Skeletal muscle tissue (tissue), 4 donors: ENCODE results near the gene C19orf12. TPM values are rescaled to one million over a fixed set of nuclear protein-coding genes. Genes with fewer than 3 reads are reported as not detected.

Experiments
- H3K27ac ChIP-seq: one replicate; pipeline ENCODE4 v1.7.0; 2013; ENCODE audit warnings: mild to moderate bottlenecking, low read depth, low read length, inconsistent platforms
- H3K27me3 ChIP-seq, 3 donors: one replicate each; pipeline ENCODE4 v1.7.0; 2013; ENCODE audit warnings: low read length in 3 of 3; ENCODE audit not compliant: control insufficient read depth in 3 of 3, insufficient read depth in 3 of 3
- H3K36me3 ChIP-seq, 3 donors: one replicate each; pipeline ENCODE4 v1.7.0; 2013; ENCODE audit warnings: low read length in 3 of 3; ENCODE audit not compliant: control insufficient read depth in 3 of 3, insufficient read depth in 3 of 3
- H3K4me1 ChIP-seq, 3 donors: one replicate each; pipeline ENCODE4 v1.7.0; 2013; ENCODE audit warnings: low read length in 3 of 3, mild to moderate bottlenecking in 3 of 3; ENCODE audit not compliant: control insufficient read depth in 3 of 3, insufficient read depth in 3 of 3
- H3K4me3 ChIP-seq, 3 donors: one replicate each; pipeline ENCODE4 v1.7.0; 2013; ENCODE audit warnings: low read length in 3 of 3
- H3K9ac ChIP-seq, 3 donors: one replicate each; pipeline ENCODE4 v1.7.0; 2013; ENCODE audit warnings: low read length in 3 of 3, mild to moderate bottlenecking in 3 of 3, moderate library complexity in 2 of 3, low read depth in 1 of 3
- H3K9me3 ChIP-seq, 3 donors: one replicate each; pipeline ENCODE4 v1.7.0; 2013; ENCODE audit warnings: low read length in 3 of 3; ENCODE audit not compliant: control insufficient read depth in 3 of 3
- total RNA-seq: library from RNA; depleted of rRNA; stranded (reverse); fragments of >200 nt; gene quantifications from one replicate; pipeline ENCODE4 v1.2.3, GENCODE V29; 2014
- donor health status: Osteomylitis.

Gene C19orf12
- total RNA-seq, 1 donor from 2014 or later = 17.2 TPM

DNA sequence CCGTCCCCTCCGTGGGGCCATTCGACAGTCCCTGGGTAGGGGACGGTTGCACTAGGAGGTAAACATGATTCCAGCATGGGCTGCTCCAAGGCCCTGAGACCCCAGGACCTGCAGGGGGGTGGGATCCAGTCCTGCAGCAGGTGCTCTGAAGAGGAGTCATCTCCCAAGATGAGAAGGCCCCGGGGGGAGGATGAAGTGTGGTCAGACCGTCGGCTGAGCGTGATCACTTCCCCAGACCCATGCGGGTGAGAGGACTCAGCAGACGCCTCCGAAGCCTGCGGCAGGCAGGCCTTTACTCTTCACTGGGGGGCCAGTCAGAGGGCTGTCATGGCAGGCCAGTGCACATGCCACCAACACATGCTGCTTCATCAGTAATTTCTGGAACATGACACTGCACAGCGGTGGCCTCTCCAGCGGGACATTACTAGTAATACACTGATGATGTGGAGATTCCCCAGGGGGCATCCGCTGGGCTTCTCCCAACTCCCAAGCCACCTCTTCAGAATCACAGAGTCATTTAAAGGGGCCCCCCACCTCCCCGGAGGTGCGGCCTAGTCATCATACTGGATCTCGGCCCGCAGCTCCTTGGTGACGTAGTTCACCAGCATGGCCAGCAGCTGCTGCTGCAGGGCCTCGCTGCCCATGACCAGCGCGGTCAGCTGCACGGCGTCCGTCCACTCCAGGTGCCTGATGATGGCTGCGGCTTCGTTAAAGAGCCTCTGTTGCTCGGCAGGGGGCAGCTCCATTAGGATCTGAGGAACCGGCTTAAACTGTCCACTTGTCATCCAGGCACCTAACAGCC is 12.7 kb downstream of the C19orf12 start:
- Histone ChIP-seq H3K36me3 (peaks cover 14 to 26% (median 17%) of the 10 kb centered on the region in 3 donors), H3K4me3 (no peak overlapping the region), H3K4me1 (peaks cover 9 to 27% (median 26%) of the 10 kb centered on the region in 3 donors), H3K27ac (peak overlapping the region; percentile 46), H3K9ac (peak overlapping the region in 1 of 3 donors; percentile 54), H3K27me3 (no peaks in the 10 kb centered on the region), H3K9me3 (no peaks in the 10 kb centered on the region)

DNA sequence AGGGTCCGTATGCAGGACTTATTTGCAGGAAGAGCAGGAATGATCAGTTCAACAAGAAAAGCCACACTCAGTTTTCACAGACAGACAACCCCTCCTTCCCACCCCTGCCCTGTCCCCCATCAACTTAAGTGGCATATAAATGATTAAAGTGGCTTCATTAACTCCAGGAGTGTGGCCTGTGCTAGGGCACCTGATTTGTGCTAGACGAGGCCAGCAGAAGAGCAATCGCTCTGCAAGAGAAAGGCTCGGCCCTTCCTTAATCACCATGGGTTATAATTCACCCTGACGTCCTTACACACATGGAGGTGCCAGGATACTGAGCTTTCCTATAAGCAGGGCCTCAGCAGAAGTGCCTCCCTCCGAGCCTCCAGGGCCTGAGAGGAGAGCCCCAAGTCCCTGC is 14.6 kb downstream of the C19orf12 start:
- Histone ChIP-seq H3K4me3 (no peak overlapping the region), H3K4me1 (peaks cover 0 to 32% (median 13%) of the 10 kb centered on the region in 3 donors), H3K9me3 (no peaks in the 10 kb centered on the region), H3K36me3 (peaks cover 5 to 16% (median 9%) of the 10 kb centered on the region in 3 donors), H3K27me3 (no peaks in the 10 kb centered on the region), H3K27ac (no peak overlapping the region), H3K9ac (no peak overlapping the region)

- peaks cover 5 to 12% (median 7%) of the 10 kb centered on the region in 3 donors for H3K36me3 ChIP-seq
- H3K27ac ChIP-seq = no peak overlapping the region
- no peak overlapping the region for H3K9ac ChIP-seq
- H3K4me3 ChIP-seq = no peak overlapping the region
- H3K9me3 ChIP-seq = no peaks in the 10 kb centered on the region
- peaks cover 6 to 38% (median 18%) of the 10 kb centered on the region in 3 donors for H3K4me1 ChIP-seq
- H3K27me3 ChIP-seq = no peaks in the 10 kb centered on the region
Measured at GRCh38 chr19:29699861-29700260, 15.2 kb downstream of the C19orf12 start.

GRCh38 chr19:29697523-29698261 is 17.4 kb downstream of the C19orf12 start:
- Histone ChIP-seq H3K27ac (no peak overlapping the region), H3K9me3 (no peaks in the 10 kb centered on the region), H3K36me3 (peaks cover 0 to 5% (median 2%) of the 10 kb centered on the region in 3 donors), H3K27me3 (no peaks in the 10 kb centered on the region), H3K4me3 (no peak overlapping the region), H3K9ac (no peak overlapping the region), H3K4me1 (peaks cover 13 to 43% (median 17%) of the 10 kb centered on the region in 3 donors)

- Histone ChIP-seq H3K4me3 (no peak overlapping the region), H3K27me3 (no peaks in the 10 kb centered on the region), H3K27ac (no peak overlapping the region)
Measured at GRCh38 chr19:29696565-29696846, 18.6 kb downstream of the C19orf12 start.

DNA sequence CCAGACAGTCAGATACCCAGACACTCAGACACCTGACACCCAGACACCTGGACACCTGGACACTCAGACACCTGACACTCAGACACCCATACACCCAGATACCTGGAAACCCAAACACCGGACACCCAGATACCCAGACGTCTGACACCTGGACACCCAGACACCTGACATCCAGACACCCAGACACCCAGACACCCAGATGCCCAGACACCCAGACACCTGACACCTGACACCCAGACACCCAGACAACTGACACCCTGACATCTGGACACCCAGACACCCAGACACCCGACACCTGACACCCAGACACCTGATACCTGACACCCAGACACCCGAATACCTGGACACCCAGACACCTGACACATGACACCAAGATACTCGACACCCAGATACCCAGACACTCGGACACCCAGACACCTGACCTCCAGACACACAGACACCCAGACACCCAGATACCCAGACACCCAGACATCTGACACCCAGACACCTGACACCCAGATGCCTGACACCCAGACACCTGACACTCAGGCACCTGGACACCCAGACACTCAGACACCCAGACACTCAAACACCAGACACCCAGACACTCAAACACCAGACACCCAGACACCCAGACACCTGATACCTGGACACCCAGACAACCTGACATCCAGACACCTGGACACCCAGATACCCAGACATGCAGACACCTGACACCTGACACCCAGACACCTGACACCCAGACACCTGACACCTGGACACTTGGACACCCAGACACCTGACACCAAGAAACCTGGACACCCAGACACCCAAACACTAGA is 19.1 kb downstream of the C19orf12 start:
- Histone ChIP-seq H3K27ac (no peak overlapping the region), H3K9ac (no peak overlapping the region), H3K4me1 (peaks cover 13 to 36% (median 14%) of the 10 kb centered on the region in 3 donors), H3K4me3 (no peak overlapping the region), H3K36me3 (no peaks in the 10 kb centered on the region), H3K9me3 (peaks cover 0 to under 1% (median 0%) of the 10 kb centered on the region in 3 donors), H3K27me3 (no peaks in the 10 kb centered on the region)

More at GRCh38 chr19:29696565-29696846, 18.6 kb downstream of the C19orf12 start:
- no peaks in the 10 kb centered on the region for H3K36me3 ChIP-seq
- no peak overlapping the region for H3K9ac ChIP-seq
- H3K9me3 ChIP-seq = no peaks in the 10 kb centered on the region
- H3K4me1 ChIP-seq = peaks cover 13 to 36% (median 14%) of the 10 kb centered on the region in 3 donors

- Histone ChIP-seq H3K4me1 (peaks cover 13 to 36% (median 14%) of the 10 kb centered on the region in 3 donors), H3K9me3 (peaks cover 0 to 6% (median 5%) of the 10 kb centered on the region in 3 donors), H3K4me3 (no peak overlapping the region), H3K27me3 (no peaks in the 10 kb centered on the region), H3K36me3 (no peaks in the 10 kb centered on the region), H3K27ac (no peak overlapping the region), H3K9ac (peak overlapping the region in 1 of 3 donors; percentile 9)
Measured at GRCh38 chr19:29694669-29695627, 20.1 kb downstream of the C19orf12 start.

DNA sequence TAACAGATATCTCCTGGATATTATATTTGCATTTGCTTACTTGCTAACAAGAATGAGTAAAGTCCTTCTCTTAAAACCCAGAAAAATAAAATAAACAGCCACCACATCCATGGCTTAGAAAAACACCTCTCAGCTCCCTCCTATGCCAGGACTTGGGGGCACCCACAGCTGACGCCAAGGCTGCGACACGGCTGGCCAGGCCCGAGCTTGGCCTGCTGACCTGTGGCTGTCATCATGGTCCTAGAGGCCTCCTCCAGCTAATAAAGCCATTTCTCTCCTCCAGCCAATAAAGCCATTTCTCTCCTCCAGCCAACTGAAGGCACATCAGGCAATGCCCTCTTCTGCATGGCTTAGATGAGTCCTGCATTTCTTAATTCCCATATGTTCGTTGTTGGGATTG is 20.9 kb downstream of the C19orf12 start:
- H3K36me3 ChIP-seq = no peaks in the 10 kb centered on the region
- H3K9me3 ChIP-seq = peaks cover 0 to 6% (median 5%) of the 10 kb centered on the region in 3 donors
- H3K27me3 ChIP-seq = no peaks in the 10 kb centered on the region
- peaks cover 13 to 36% (median 14%) of the 10 kb centered on the region in 3 donors for H3K4me1 ChIP-seq
- no peak overlapping the region for H3K4me3 ChIP-seq
- H3K27ac ChIP-seq = peak overlapping the region; percentile 8
- peak overlapping the region; percentile 9 to 46 (median 19) for H3K9ac ChIP-seq

- peak overlapping the region; percentile 41 for H3K27ac ChIP-seq
Measured at GRCh38 chr19:29690842-29691241, 24.2 kb downstream of the C19orf12 start.

More at GRCh38 chr19:29690842-29691241, 24.2 kb downstream of the C19orf12 start:
- Histone ChIP-seq H3K9me3 (peaks cover 0 to 6% (median 5%) of the 10 kb centered on the region in 3 donors), H3K4me1 (peaks cover 27 to 44% (median 35%) of the 10 kb centered on the region in 3 donors), H3K27me3 (no peaks in the 10 kb centered on the region), H3K4me3 (no peak overlapping the region), H3K36me3 (no peaks in the 10 kb centered on the region), H3K9ac (no peak overlapping the region)
